ENCODE results near the gene SIRPD. TPM values are rescaled to one million over a fixed set of nuclear protein-coding genes. Genes with fewer than 3 reads are reported as not detected.

The SIRPD gene
- total RNA-seq, 2 experiments from 2014 or later: not detected

DNA sequence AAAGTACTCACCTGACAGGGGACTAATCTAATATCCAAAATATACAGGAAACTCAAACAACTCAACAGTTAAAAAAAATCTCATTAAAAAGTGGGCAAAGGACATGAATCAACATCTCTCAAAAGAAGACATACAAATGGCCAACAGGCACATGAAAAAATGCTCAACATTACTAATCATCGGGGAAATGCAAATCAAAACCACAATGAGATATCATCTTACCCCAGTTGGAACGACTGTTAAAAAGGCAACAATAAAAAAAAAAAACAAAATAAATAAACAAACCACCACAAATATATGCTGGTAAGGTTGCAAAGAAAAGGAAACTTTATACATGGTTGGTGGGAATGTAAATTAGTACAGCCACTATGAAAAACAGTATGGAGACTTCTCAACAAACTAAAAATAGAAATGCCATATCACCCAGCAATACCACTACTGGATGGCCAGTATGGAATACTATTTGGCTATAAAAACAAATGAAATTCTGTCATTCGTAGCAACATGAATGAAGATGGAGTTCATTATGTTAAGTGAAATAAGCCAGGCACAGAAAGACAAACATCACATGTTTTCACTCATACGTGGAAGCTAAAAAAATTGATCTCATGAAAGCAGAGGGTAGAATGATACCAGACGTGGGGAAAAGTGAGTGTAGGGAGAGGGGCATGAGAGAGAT is 72.9 kb downstream of the SIRPD start:
- TF ChIP-seq, protein P1, sequence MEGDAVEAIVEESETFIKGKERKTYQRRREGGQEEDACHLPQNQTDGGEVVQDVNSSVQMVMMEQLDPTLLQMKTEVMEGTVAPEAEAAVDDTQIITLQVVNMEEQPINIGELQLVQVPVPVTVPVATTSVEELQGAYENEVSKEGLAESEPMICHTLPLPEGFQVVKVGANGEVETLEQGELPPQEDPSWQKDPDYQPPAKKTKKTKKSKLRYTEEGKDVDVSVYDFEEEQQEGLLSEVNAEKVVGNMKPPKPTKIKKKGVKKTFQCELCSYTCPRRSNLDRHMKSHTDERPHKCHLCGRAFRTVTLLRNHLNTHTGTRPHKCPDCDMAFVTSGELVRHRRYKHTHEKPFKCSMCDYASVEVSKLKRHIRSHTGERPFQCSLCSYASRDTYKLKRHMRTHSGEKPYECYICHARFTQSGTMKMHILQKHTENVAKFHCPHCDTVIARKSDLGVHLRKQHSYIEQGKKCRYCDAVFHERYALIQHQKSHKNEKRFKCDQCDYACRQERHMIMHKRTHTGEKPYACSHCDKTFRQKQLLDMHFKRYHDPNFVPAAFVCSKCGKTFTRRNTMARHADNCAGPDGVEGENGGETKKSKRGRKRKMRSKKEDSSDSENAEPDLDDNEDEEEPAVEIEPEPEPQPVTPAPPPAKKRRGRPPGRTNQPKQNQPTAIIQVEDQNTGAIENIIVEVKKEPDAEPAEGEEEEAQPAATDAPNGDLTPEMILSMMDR (conservative IDR thresholded peaks at IDR 0.05; ENCODE audit: low read length): no peak
- no peak for TF ChIP-seq EZH2phosphoT487 (IDR thresholded peaks at IDR 0.05; ENCODE audit: borderline replicate concordance, low read depth, low read length)
- POLR2A ChIA-PET: no interaction called here
- H4K20me1 ChIP-seq (ENCODE audit: insufficient read depth, low read length): no peaks in the 10 kb centered on the region
- H3K79me2 ChIP-seq (ENCODE audit: insufficient read depth, low read depth, low read length): no peaks in the 10 kb centered on the region
- H3K36me3 ChIP-seq (ENCODE audit: insufficient read depth, low read length): no peaks in the 10 kb centered on the region
- CTCF ChIA-PET (ENCODE audit: unreplicated experiment): no interaction called here
- H3K4me1 ChIP-seq (ENCODE audit: insufficient read depth, low read length, poor library complexity, severe bottlenecking): no peaks in the 10 kb centered on the region
- H3K4me2 ChIP-seq (ENCODE audit: low read length): no peak overlapping the region
- BruUV-seq (replicated peaks): no TSS peak
- H3K27ac ChIP-seq (ENCODE audit: low read depth, low read length, poor library complexity, severe bottlenecking): no peak overlapping the region
- no peak overlapping the region for H3K4me3 ChIP-seq (ENCODE audit: low read depth, low read length, poor library complexity, severe bottlenecking)
- no peak for DNase-seq (ENCODE audit: low spot score)
- H2AFZ ChIP-seq (ENCODE audit: low read length): no peak overlapping the region
- H3K9me2 ChIP-seq (ENCODE audit: insufficient read depth, low read length): no peaks in the 10 kb centered on the region
- no peaks in the 10 kb centered on the region for H3K9me3 ChIP-seq (ENCODE audit: low read length)
- intact Hi-C loops (cut with micrococcal nuclease; ENCODE audit: unreplicated experiment): no loop called here

Small RNA genes lying within 50 kb of the gene (small RNA-seq; reads per million reads assigned to genes)
- not detected for gene RNU6-917P

Other genes starting within 250 kb of the SIRPD start
- gene SDCBP2, start 228.6 kb downstream of the SIRPD start, total RNA-seq (2014; rRNA removed; shearing (Covaris generic)): 1.8 and 2.8 TPM in 2 replicates
- gene SDCBP2, start 228.6 kb downstream of the SIRPD start, total RNA-seq (2022): 2.5 and 2.6 TPM in 2 replicates
- 83.2 and 99.0 TPM in 2 replicates for gene FKBP1A, start 164.7 kb downstream of the SIRPD start, total RNA-seq (2014; rRNA removed; shearing (Covaris generic))
- gene FKBP1A, start 164.7 kb downstream of the SIRPD start, total RNA-seq (2022): 218 and 230 TPM in 2 replicates
- 40.2 and 49.6 TPM in 2 replicates for gene NSFL1C, start 90.9 kb downstream of the SIRPD start, total RNA-seq (2014; rRNA removed; shearing (Covaris generic))
- gene NSFL1C, start 90.9 kb downstream of the SIRPD start, total RNA-seq (2022): 77.1 and 80.0 TPM in 2 replicates
- not detected in 2 replicates for gene SIRPB2, start 66.3 kb downstream of the SIRPD start, total RNA-seq (2014; rRNA removed; shearing (Covaris generic))
- gene SIRPB2, start 66.3 kb downstream of the SIRPD start, total RNA-seq (2022): not detected in 2 replicates
- not detected in 2 replicates for gene SIRPB1, start 62.3 kb upstream of the SIRPD start, total RNA-seq (2014; rRNA removed; shearing (Covaris generic))
- not detected in 2 replicates for gene SIRPB1, start 62.3 kb upstream of the SIRPD start, total RNA-seq (2022)
- not detected in 2 replicates for gene SIRPG, start 100.1 kb upstream of the SIRPD start, total RNA-seq (2014; rRNA removed; shearing (Covaris generic))
- gene SIRPG, start 100.1 kb upstream of the SIRPD start, total RNA-seq (2022): not detected in 2 replicates